DND-41 (cell line): ENCODE measurements around the gene CTAGE8.
"Not testable (repeated sequence)": the region's sequence is repeated elsewhere in the genome, so short reads cannot be mapped to it uniquely, and the experiment has no call there.

ENCODE experiments used
- EZH2 ChIP-seq: IDR thresholded peaks from 3 replicates; pipeline ENCODE4 v1.6.1; 2012; ENCODE audit warnings: borderline replicate concordance, low read depth, mild to moderate bottlenecking, moderate library complexity, low read length, inconsistent platforms; ENCODE audit not compliant: severe bottlenecking
- TF ChIP-seq, protein P1 (sequence below): IDR thresholded peaks from 2 replicates; pipeline ENCODE4 v1.5.1; 2012; ENCODE audit warnings: borderline replicate concordance, low read length, moderate library complexity, mild to moderate bottlenecking; ENCODE audit not compliant: poor library complexity, severe bottlenecking; ENCODE audit errors: extremely low read depth

DNA sequence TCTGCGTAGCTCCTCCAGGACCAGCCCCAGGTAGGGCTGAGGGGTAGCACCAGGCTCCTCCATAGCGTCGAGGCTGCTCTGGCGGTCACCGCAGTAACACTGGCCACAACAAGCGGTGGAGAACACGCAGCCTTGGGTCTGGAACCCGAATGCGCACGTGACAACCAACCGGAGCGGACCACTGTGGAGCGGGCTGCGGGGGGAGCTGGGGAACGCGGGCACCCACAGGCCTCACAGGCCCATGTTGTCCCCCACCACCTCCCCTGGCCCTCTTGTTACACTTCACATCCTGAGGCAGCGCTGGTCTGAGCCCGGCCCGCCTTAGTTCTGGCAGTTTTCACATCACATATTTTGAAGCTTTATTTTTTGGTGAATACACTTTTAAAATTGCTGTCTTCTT, at the start of gene CTAGE8:
- TF ChIP-seq, protein P1, sequence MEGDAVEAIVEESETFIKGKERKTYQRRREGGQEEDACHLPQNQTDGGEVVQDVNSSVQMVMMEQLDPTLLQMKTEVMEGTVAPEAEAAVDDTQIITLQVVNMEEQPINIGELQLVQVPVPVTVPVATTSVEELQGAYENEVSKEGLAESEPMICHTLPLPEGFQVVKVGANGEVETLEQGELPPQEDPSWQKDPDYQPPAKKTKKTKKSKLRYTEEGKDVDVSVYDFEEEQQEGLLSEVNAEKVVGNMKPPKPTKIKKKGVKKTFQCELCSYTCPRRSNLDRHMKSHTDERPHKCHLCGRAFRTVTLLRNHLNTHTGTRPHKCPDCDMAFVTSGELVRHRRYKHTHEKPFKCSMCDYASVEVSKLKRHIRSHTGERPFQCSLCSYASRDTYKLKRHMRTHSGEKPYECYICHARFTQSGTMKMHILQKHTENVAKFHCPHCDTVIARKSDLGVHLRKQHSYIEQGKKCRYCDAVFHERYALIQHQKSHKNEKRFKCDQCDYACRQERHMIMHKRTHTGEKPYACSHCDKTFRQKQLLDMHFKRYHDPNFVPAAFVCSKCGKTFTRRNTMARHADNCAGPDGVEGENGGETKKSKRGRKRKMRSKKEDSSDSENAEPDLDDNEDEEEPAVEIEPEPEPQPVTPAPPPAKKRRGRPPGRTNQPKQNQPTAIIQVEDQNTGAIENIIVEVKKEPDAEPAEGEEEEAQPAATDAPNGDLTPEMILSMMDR, result not testable (repeated sequence)
- TF ChIP-seq EZH2, result not testable (repeated sequence)
